Mucosa of descending colon (tissue), 3 donors: ENCODE results near the gene DRD2. TPM values are rescaled to one million over a fixed set of nuclear protein-coding genes. Genes with fewer than 3 reads are reported as not detected.

Experiments used
- ATAC-seq: fragments of 200-7000 bp; cut with Tn5 transposase; one replicate; pipeline ENCODE4 v1.9.1; 2020; ENCODE audit warnings: mild to moderate bottlenecking, moderate library complexity
- DNase-seq, 3 donors: peaks; one replicate each; pipeline ENCODE4 v3.0.0-alpha.2; 2020
- H3K36me3 ChIP-seq: fragments of 200-600 bp; one replicate; pipeline ENCODE4 v1.8.0; 2021; ENCODE audit warnings: low read depth, mild to moderate bottlenecking
- H3K4me1 ChIP-seq: fragments of 200-600 bp; one replicate; pipeline ENCODE4 v1.8.0; 2021; ENCODE audit warnings: low read depth, mild to moderate bottlenecking
- H3K4me3 ChIP-seq: fragments of 200-600 bp; one replicate; pipeline ENCODE4 v1.8.0; 2021; ENCODE audit warnings: mild to moderate bottlenecking
- H3K9me3 ChIP-seq: fragments of 200-600 bp; one replicate; pipeline ENCODE4 v1.8.0; 2021; ENCODE audit warnings: mild to moderate bottlenecking
- CTCF ChIP-seq: fragments of 200-600 bp; IDR thresholded peaks from one replicate; pipeline ENCODE4 v1.8.0; 2022; ENCODE audit warnings: antibody characterized with exemption, mild to moderate bottlenecking
- intact Hi-C, 2 donors: fragments of 100-400 bp; cut with DNase I in 1 of 2; cut with micrococcal nuclease in 1 of 2; formaldehyde crosslinking; loops; one replicate each; pipeline versions ENCODE4 v1.11.0 to v1.11.1; 2022; cut with DNase I, micrococcal nuclease
- total RNA-seq, 3 donors: library from RNA; stranded (reverse); fragmentation: NEBNext Ultra II Directional in 2 of 3; extraction: Animal tissue kit (Norgen Biotek cat#: 25700) in 2 of 3; gene quantifications; one replicate each; pipeline versions ENCODE4 v1.2.1 to v1.2.4, GENCODE V29; 2021 to 2023
- donor health status: DM: no; HTN: no; CAD: no; lungs with moderate emphysema.
- donor health status: DM: no; HTN: no; CAD: no.
- donor health status: DM: no; HTN: yes; CAD: no.

DRD2 gene
- total RNA-seq, 3 donors from 2014 or later, result 0.22 to 0.41 (median 0.39) TPM

- peak; percentile 85 for ATAC-seq
- DNase-seq, result peak in 2 of 3 donors; percentile 80 to 87
- Histone ChIP-seq H3K36me3 (no peaks in the 10 kb centered on the region), H3K9me3 (no peaks in the 10 kb centered on the region), H3K4me3 (no peak overlapping the region), H3K4me1 (peaks cover 6% of the 10 kb centered on the region)
- TF ChIP-seq CTCF, result no peak
- intact Hi-C loops, result no loop called here
Observed at GRCh38 chr11:113474362-113475159, 637 bp downstream of the DRD2 start.

DNA sequence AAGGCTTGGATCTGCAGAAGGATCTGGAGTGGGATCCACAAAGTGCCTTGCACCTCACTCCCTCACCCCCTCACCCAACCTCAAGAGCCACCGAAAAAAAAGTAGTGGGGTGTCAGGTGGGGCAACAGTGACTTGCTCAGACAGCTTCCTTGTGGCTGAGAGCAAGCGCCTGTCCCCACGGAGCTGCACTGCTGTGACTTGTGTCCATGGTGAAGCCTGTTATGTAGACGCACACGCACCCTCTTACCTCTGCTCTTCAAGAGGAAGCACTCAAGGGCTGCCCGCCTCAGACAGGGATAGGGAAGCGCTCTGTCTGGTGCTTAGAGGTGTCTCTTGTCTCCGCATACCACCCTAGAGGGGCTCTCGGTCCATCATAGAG is 1.2 kb downstream of the DRD2 start:
- intact Hi-C loops, result no loop called here
- Histone ChIP-seq H3K4me3 (no peak overlapping the region), H3K4me1 (peaks cover 6% of the 10 kb centered on the region), H3K36me3 (no peaks in the 10 kb centered on the region), H3K9me3 (no peaks in the 10 kb centered on the region)
- DNase-seq (no peak), ATAC-seq (no peak)
- TF ChIP-seq CTCF, result no peak

DNA sequence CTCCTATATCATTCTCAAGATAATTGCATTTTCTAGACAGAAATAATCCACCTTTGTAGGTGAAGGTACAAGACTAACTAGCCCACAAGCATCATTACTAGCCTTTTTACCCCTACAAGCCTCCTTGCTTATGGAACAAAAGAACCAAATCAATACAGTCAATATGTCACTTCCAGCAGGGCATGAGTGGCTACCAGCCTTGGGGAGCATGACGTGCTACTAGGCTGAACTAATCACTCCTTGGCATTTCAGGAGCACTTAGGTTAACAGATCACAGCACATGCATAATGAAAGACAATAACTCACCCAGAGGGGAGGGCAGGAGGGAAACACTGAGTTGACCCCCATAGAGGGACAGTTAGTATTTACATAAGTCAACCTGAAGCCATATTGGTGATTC is 2.7 kb downstream of the DRD2 start:
- intact Hi-C loops, result no loop called here
- Histone ChIP-seq H3K4me3 (no peak overlapping the region), H3K4me1 (peaks cover 6% of the 10 kb centered on the region), H3K9me3 (no peaks in the 10 kb centered on the region), H3K36me3 (no peaks in the 10 kb centered on the region)
- ATAC-seq, result no peak
- no peak for TF ChIP-seq CTCF
- DNase-seq, result no peak

- no peak overlapping the region for H3K4me3 ChIP-seq
- peaks cover 6% of the 10 kb centered on the region for H3K4me1 ChIP-seq
- H3K9me3 ChIP-seq, result no peaks in the 10 kb centered on the region
- ATAC-seq (no peak), DNase-seq (no peak)
- H3K36me3 ChIP-seq, result no peaks in the 10 kb centered on the region
- TF ChIP-seq CTCF, result no peak
- intact Hi-C loops, result no loop called here
Observed at GRCh38 chr11:113470233-113470632, 5.0 kb downstream of the DRD2 start.

- ATAC-seq, result no peak
- Histone ChIP-seq H3K4me3 (no peak overlapping the region), H3K4me1 (no peaks in the 10 kb centered on the region), H3K36me3 (no peaks in the 10 kb centered on the region), H3K9me3 (no peaks in the 10 kb centered on the region)
- TF ChIP-seq CTCF, result no peak
- intact Hi-C loops, result no loop called here
- DNase-seq, result no peak
Observed at GRCh38 chr11:113468726-113469345, 6.4 kb downstream of the DRD2 start.
